Islet precursor cell (in vitro differentiated cells): ENCODE data around the gene UBALD2.
A peak's percentile ranks its signal among the peaks of the same experiment; 100 is the strongest.
"Not testable (repeated sequence)": the region's sequence is repeated elsewhere in the genome, so short reads cannot be mapped to it uniquely, and the experiment has no call there.

ENCODE experiments used
- DNase-seq: peaks from one replicate; pipeline ENCODE4 v3.0.0-alpha.2; 2018

The UBALD2 gene

GRCh38 chr17:76264755-76265623, at the start of gene UBALD2:
TSS of gene UBALD2 (plus strand) at chr17:76265348. CDS start at chr17:76265506, 158 bp downstream.
- DNase-seq: peak; percentile 100

GRCh38 chr17:76217081-76217480, 48.1 kb upstream of the UBALD2 start:
- DNase-seq: peak; percentile 12

- peak; percentile 61 for DNase-seq
These were observed 45.3 kb upstream of the UBALD2 start for GRCh38 chr17:76219670-76220383.

- peak; percentile 43 for DNase-seq
These were observed 41.3 kb upstream of the UBALD2 start for GRCh38 chr17:76223802-76224201.

- DNase-seq: peak; percentile 43
These were observed 39.6 kb upstream of the UBALD2 start for GRCh38 chr17:76225373-76226086.

- not testable (repeated sequence) for DNase-seq
These were observed 38.4 kb upstream of the UBALD2 start for GRCh38 chr17:76226749-76227148.

GRCh38 chr17:76232342-76232741, 32.8 kb upstream of the UBALD2 start:
- DNase-seq: no peak

- DNase-seq: peak; percentile 47
These were observed 31.4 kb upstream of the UBALD2 start for GRCh38 chr17:76233588-76234353.

- DNase-seq: peak; percentile 26
These were observed 30.8 kb upstream of the UBALD2 start for GRCh38 chr17:76234354-76234679.

GRCh38 chr17:76235883-76236282, 29.3 kb upstream of the UBALD2 start:
- DNase-seq: peak; percentile 14

GRCh38 chr17:76236603-76237002, 28.5 kb upstream of the UBALD2 start:
- DNase-seq: no peak

- DNase-seq: peak; percentile 2
These were observed 27.3 kb upstream of the UBALD2 start for GRCh38 chr17:76237859-76238313.

GRCh38 chr17:76238847-76239537, 26.2 kb upstream of the UBALD2 start:
- no peak for DNase-seq

GRCh38 chr17:76239538-76240274, 25.4 kb upstream of the UBALD2 start:
- peak; percentile 59 for DNase-seq

- DNase-seq: peak; percentile 89
These were observed 24.5 kb upstream of the UBALD2 start, which contains the start of gene RNF157 for GRCh38 chr17:76240461-76241203. TSS of gene RNF157 (minus strand) at chr17:76240493. CDS start at chr17:76240240, 253 bp downstream.

- DNase-seq: no peak
These were observed 24.0 kb upstream of the UBALD2 start for GRCh38 chr17:76241204-76241538.

GRCh38 chr17:76241691-76242255, 23.4 kb upstream of the UBALD2 start:
- peak; percentile 47 for DNase-seq

- DNase-seq: peak; percentile 63
These were observed 21.1 kb upstream of the UBALD2 start for GRCh38 chr17:76243826-76244679.

- not testable (repeated sequence) for DNase-seq
These were observed 20.4 kb upstream of the UBALD2 start for GRCh38 chr17:76244721-76245120.
